Activated CD4-positive, alpha-beta T cell treated with anti-CD3 and anti-CD28 coated beads, Interleukin-2, amount 50 U/mL, for 4 hours (primary cell): ENCODE measurements around the gene DDX20.

Experiments
- DNase-seq, 2 experiments: peaks; one replicate each; pipeline ENCODE4 v3.0.0-alpha.2; 2020

Gene DDX20

DNA sequence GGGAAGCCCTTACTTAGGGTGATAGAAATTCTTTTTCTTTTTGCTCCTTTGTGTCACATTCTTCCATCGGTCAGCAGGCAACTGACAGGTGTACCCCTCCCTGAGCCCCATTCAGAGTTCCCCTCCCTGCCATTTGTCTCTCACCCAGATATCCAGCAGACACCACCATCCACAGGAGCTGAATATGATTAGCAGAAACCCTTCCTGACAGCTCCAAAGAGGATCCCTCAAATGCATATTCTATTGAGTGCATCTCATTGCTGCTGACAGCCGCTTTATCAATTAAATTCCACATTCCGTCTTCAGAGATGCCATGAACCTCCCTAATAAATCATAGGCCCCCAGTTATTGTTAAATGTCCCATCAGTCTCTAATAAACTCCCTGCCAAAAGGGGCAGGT, 6.1 kb upstream of the DDX20 start:
- no peak for DNase-seq

DNA sequence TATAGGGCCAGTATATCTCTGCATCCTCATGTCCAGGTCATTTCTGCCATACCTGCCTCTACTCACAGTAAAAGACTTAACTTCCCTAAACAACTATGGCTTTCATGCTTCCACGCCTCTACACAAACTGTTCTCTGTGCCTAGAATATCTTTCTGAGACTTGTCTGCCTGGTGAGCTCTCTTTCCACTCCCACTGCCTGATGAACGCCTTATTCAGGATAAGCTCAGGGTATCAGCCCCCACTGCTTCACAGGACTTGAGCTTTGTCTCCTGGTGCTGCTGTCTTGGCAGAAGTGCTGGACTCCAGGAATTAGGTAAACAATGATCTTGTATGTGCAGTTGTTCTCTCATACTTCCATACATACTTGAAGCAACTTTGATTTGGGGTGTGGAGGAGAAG, 4.8 kb upstream of the DDX20 start:
- no peak for DNase-seq

DNA sequence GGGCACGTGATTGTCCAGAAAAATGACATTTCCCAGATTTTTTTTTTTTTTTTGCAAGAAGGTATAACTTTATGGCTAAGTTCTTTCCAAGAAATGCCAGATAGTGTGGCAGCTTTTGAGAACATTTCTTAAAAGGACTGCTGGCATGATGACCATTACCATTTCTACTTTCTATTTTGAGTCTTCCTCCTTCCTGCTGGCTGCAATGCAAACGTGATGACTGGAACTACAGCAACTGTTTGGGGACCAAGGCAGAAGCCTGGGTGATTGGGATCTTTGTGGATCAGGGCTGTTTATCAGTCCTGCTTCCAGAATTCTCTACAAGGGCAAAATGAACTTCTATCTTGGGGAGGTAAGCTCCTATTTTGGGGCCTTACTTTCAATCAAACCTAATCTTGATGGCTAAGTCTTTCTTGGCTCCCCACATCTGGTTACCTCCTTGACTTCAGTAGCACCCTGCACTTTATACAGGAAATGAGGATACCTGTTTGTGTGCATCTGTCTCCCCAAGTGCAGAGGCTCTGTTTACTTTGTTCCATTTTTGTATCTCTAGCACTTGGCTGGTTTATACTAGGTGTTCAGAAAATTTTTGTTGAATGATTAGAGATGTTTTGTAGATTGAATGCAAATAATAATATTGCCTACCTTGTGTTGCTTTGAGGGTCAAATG, 3.7 kb upstream of the DDX20 start:
- DNase-seq, result no peak

DNA sequence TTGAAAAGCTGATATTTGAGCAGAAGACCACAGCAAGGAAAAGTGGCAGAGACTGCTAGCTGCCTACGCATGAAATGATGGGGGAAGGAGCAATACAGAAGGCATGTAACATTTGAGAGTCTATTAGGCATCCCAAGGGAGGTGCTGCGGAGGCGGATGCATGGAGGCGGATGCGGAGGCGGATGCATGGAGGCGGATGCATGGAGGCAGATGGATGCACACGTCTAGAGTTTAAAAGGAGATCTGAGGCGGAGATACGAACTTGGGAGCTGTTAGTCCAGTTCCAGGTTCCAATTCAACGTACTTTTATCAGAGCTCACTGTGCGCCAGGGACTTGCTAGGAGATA, 744 bp upstream of the DDX20 start:
- peak in 1 of 2 experiments; percentile 28 for DNase-seq

DNA sequence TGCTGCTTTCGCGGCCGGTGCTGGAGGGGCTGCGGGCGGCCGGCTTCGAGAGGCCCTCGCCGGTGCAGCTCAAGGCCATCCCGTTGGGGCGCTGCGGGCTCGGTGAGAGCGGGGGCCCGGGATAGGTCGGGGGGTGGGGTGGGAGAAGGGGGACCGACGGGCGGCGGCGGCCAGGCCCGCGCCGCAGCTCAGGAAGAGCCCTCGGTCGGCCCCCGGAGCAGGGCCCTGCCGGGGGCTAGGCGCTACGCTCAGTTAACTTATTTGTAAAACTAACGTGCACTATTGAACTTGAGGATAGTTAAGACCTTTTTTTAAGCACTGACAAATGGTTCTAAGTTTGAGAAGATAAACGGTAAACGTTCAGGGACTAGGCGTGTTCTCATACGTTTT, 418 bp downstream of the DDX20 start:
- DNase-seq, result no peak

DNA sequence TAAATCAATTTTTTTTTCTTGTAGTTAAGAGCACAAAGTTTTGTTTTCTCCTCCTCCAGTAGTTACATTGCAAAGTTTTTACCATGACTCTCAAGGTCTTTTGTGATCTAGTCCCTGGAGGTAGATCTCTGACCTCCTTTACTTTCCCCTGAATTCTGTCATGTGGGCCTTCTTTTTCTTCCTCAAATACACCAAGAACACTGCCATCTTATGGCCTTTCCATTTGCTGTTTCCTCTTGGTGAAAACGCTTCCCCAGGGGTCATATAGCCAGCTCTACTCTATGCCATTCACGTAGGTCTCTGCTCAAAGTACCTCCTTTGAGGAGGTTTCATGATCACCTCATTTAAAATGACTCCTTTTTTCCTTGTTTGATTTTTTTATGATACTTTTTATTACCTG, 2.7 kb downstream of the DDX20 start:
- DNase-seq, result no peak

DNA sequence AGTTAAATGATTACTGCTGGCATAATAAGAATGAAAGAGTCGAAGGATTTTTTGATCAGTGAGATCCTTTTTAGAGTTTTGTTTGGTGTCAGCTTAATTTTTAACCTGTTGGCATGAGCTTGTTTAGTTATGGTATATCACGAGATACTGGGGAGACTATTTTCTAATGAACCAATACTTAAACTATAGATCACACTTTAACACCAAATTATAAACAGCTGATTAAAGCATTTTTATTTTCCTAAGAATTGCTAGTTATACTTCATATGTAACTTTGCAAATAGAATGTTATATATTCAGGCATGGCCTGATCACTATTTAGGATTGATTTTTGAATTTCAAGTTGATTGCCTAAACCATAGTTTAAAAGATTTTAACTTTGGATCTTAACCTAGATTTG, 6.0 kb downstream of the DDX20 start:
- no peak for DNase-seq

DNA sequence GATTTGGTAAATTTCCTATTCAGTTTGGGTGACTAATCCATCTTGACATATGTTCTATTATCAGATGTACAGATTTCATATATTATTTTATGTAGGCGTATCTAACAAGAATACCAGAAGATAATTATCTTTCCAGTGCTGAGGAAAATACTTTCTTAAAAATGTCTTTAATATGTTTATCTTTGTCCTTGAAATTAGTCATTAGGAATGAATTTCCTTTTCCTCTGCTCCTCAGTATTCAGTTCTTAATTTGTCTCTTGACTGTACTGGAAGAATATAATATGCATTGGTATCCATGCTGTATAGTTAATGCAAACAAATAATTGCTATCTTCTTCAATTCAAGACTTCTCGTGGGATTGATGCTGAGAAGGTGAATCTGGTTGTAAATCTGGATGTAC, 6.6 kb downstream of the DDX20 start:
- DNase-seq, result no peak

DNA sequence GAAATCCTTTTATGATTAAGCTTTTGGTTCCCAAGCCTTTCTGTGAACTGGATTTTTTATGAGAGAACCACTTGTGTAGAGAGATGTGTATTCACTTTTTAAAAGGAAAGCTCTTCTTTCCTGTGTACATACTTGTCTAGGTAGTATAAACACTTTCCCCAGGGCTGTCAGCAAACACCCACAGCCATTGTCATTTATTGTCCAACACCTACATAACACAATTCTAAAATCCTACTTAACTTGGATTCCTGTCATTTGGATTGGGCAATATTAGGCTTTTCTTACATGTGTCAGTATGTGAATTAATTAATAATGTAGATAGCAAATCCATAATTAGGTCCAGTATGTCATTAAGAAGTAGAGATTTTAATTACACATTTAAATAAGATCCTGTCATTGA, 12.3 kb downstream of the DDX20 start:
- no peak for DNase-seq

DNA sequence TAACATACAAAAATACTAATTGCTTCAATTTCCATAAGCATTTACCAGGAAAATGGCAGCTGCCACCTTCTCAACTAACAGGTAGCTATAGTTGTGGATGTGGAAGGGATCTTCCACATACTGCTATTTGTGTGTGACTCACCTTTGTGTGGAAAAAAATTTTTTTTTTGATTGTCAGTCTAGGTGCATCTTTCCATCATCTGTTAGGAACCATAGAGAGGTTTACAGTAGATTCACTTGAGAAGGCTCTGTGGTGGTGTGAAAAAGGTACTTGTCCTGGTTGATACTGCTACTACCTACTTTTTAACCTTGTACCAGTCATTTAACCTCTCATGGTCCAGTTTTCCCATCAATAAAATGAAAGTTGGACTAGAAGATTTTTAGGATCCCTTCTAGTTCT, 12.9 kb downstream of the DDX20 start:
- no peak for DNase-seq

DNA sequence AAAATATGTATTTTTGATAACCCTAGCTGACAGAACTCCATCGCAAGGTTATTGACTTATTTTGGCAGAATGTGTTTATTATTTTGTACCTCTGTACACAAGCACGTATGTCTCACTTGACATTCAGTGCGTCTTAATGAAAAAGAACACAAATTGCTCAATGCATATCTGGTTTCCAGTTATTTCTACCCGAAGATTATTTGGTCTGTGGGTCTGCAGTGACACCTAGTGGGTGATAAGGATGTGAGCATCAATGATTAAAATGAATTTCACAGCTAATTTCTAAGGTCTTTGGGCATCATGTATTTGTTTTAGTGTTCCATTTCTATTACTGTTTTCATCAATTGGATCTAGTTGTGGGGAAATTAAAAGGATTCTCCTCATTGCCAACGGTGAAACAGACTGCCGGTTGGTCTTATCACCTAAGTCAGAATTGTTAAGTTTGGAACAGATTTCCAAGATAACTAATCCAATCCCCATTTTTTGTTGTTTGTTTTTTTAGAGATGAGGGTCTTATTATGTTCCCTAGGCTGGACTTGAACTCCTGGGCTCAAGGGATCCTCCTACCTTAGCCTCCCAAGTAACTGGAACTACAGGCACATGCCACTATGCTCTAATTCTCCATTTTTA, 13.9 kb downstream of the DDX20 start:
- peak; percentile 33 to 35 for DNase-seq

DNA sequence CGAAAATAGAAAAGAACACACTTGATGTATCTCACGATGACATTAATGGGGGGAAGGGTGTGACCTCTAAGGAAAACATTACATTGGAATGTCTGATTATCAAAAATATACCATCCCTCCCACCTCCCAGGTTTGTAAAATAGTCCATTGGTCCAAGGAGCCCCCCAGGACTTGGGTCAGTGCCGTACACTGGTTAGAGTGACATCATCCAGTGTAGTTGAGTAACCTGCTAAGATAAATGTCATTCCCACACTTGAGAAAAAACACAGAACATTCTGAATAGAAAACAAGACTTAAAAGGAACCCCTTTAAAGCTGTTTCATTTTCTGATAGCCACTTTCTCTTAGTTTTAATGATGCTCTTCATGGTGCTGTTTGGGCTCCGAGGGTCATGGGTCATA, 15.2 kb downstream of the DDX20 start:
- DNase-seq, result no peak

DNA sequence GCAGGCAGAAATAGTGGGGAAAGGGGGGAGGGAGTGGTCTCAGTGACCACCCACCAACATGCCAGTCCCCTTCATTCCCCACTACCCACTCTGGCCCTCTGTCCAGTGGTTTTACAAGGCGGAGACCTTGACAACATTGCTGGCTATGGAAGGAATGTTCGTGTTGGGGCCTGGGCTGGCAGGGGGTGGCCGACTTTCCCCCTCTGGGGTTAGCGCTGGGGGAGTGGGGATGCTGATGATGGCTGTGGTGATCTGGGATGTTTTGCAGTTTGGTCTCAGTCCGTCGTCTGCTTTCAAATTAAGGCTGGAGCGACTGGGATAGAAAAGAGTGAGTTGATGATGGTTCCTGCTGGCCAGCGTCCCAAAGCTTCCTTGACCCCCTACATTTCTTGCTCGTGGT, 20.3 kb downstream of the DDX20 start:
- no peak for DNase-seq

DNA sequence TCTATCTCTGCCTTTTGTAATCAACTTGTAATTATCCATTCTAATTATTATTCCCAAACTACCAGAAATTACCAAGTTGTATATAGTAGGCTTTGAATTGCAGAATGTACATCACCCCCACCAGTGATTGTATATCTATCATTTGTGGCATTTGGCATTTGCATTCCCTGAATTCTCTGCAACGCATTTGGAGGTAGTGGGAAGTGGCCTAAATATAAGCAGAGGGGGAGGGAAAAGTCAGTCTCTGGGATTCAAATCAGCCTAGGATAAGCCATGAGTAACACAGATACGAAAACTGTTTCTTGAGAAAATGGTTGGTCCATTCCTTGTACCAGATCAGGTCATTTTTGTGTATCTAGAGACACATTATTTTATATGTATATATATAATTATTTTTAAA, 20.7 kb downstream of the DDX20 start:
- DNase-seq, result no peak

DNA sequence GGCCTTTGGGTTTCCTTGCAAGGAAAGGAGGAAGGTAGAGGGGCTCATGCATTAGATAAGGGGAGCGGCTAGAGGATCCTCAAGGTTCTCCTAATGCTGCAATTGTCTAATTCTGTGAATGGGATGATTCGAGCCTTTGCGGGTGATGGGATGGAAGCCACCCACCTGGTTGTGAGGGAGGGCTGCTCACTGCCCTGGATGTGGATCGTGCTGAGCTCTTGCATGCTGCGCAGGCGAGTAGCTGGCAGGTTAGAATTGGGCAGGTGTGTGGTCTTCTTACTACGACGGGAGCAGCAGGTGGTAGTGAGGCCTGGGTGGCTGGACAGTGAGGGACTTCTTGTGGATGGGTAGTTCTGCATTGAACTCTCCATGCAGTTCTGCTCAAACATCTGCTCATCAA, 21.2 kb downstream of the DDX20 start:
- DNase-seq, result no peak

DNA sequence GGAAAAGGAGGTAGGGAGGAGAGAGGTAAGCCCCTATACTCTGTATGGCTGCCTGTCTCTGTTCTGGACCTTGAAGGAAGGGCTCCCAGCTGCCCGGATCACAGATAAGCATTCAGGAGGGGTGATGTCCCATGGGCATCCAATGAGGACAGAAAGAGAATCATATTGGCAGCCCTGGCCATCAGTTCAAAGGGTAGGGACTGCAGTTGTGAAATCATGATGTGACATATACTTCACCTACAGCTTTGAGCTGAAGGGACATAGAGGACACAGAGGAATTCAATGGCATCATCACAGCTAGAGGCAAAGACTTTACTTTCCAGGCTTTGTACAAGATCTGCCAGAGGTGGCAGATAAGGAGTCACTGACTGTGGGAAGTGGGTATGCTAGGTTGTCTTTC, 21.6 kb downstream of the DDX20 start:
- no peak for DNase-seq

DNA sequence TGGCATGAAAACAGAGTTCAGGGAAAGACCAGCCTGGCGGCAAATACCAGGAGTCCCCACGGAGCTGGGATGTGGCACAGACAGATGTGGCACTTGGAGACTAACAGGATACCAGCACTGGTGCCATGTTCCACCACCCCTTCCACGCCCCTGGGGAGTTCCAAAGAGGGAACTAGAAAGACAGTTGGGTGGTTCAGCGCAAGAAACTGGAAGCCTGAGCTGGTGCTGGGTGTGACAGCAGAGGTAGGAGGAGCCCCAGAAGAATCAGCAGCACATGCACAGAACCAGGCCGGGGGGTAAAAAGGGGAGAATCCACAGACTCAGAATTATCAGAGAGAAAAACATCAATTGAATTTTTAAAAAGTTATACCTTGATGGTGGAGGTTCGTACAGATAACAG, 22.4 kb downstream of the DDX20 start:
- no peak for DNase-seq

DNA sequence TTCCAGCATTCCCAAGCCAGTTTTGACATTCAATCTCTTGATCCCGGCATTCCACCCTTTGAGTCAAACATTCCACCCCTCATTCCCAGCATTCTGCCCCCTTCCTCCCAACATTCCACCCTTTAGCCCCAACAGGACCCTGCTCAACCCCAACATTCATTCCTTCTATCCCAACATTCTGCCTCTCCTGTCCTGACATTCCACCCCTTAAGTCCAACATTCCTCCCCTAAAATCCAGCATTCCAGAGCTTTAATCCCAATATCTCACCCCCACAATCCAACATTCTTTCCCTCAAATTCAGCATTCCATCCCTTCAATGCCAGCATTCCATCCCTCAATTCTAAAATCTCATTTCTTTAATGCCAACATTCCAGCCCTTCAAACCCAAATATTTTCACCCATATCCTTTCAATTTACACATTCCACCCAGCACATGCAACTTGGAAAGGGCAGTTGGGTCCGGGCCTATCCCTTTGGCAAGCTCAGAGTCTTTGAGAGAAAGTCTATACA, 22.9 kb downstream of the DDX20 start:
- DNase-seq, result no peak

DNA sequence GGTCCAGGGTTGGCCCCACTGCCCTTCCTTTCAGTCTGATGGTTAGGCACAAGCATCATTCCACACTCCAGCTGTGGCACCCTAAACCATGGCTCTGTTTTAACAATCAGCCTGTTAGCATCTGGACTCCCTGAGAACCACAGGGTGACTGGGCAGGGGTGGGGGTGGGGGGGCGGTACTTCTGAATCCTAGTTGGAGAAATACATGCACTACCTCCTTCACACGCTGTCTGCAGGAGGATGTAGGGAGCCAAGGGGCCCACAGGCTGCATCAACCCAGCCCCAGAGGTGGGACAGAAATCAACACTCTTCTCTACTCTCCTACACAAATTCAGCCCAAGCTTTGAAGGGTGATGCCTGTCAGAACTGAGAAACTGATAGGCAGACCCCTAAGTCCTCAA, 23.8 kb downstream of the DDX20 start:
- DNase-seq, result no peak

DNA sequence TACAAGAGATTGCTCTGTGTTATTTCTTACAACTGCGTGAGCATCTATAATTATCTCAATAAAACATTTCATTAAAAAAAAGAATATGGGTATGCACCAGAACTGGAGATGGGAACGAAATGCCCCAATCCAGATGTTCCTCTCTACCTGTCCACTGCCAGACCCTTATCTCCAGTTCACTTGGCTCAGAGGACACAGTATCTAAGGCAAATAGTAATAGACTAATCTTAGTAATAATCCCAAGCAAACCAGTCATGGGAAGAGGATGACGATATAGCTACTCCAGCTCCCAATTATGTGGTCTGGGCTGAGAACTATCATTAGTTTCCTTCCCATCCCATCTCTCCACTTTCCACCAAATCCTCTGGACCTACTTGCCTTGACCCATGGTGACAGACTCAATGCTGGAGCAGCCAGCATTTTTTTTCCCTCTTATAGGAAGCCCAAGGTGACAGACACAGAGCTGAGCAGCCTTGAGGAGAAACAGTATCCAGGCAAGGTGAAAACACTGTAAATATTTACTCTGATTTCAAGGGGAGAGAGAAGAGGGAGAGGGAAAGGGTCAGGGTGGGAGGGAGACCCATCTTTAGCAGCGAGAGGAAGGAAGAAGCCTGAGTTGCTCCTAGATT, 28.7 kb downstream of the DDX20 start:
- no peak for DNase-seq

DNA sequence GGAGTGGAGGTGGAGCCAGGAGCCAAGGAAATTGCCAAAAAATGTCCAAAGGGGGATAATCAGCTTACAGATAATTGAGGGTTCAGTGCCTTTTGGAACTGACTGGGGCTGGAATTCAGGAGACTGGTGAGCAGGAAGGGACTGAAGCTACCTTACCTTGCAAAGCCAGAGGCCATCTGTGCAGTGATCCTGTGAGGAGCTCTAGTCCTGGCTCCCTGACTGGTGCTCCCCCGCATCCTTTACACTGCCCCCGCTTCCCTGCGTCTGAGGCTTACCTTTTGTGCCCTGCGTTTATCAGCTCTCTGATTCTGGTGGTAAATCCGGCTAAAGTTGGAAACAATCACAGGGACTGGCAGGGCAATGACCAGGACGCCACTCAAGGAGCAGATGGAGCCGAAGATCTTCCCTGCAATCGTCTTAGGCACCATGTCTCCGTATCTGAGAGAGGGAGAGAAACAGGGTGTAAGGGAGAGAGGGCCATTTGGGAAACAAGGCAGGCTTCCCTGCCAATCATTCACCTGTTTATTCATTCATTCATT, 31.0 kb downstream of the DDX20 start:
- DNase-seq, result no peak

DNA sequence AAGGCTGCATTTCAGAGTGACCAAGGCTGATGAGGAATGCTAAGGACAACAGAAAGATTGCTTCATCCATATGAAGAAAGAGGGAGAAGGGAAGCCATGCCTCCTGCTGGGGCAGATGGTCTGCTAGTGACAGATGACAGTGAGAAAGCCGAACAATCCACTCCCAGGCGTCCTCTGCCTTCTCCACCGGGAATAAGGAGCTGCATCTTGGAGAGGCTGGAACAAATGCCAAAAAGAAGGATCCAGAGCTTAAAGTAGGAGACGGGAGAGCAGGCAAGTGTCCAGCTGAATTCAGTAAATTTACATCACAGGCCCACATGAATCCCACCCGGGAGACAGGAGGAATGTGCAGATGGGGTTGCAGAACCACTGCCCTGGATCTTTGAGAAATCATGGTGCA, 33.4 kb downstream of the DDX20 start:
- no peak for DNase-seq

DNA sequence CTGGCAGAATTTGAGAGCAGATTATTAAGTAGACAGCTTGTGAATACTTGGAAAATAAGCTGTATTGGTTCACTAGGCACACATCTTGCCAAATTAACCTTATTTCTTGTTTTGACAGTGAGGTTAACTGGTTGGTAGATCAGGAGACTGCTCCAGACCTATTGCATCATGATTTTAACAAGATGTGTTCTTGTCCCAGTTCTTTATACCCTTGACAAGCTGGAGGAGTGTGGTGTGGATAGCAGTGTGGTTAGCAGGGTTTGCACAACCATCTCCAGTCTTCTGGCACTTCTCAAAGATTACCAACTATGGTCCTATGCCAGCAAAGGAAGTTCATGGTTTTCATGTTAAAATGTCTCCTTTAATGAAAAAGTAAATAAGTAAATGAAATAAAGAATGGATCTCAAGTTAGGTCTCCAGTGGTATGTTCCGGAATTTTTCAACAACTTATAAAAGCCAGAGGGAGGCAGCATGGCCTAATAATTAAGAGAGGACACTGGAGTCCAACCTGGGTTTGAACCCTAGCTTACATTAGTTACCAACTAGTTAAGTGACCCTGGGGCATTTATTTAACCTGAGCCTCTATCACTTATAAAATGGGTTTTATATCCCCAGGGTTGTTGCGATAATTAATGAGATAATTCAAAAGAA, 34.1 kb downstream of the DDX20 start:
- no peak for DNase-seq

DNA sequence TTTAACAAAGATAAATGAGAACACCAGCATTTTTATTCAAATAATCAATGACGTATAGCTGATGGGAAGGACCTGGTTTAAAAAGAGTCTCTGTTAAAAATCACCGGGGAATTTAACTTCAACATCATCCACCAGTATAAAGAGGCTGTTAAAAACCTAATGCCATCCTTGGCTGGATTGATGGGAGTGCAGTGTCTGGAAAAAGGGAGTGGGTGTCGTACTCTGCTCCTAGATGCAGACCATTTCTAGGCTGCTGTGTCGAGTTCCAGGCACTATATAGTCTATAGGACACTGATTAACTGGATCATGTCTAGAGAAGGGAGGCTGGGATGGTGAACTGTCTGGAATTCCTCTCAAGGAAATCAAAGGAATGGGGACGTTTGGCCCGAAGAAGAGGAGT, 36.1 kb downstream of the DDX20 start:
- DNase-seq, result no peak
